HL-60/S4 (cell line): ENCODE data around the gene TMEM94.
"Not testable (repeated sequence)": the region's sequence is repeated elsewhere in the genome, so short reads cannot be mapped to it uniquely, and the experiment has no call there.

Source experiments
- in situ Hi-C: fragments of 300-500 bp; cut with MboI; formaldehyde crosslinking; loops from 2 replicates; pipeline ENCODE4 v1.14.3; 2022; ENCODE audit warnings: low sequenced_read_pairs

The TMEM94 gene

DNA sequence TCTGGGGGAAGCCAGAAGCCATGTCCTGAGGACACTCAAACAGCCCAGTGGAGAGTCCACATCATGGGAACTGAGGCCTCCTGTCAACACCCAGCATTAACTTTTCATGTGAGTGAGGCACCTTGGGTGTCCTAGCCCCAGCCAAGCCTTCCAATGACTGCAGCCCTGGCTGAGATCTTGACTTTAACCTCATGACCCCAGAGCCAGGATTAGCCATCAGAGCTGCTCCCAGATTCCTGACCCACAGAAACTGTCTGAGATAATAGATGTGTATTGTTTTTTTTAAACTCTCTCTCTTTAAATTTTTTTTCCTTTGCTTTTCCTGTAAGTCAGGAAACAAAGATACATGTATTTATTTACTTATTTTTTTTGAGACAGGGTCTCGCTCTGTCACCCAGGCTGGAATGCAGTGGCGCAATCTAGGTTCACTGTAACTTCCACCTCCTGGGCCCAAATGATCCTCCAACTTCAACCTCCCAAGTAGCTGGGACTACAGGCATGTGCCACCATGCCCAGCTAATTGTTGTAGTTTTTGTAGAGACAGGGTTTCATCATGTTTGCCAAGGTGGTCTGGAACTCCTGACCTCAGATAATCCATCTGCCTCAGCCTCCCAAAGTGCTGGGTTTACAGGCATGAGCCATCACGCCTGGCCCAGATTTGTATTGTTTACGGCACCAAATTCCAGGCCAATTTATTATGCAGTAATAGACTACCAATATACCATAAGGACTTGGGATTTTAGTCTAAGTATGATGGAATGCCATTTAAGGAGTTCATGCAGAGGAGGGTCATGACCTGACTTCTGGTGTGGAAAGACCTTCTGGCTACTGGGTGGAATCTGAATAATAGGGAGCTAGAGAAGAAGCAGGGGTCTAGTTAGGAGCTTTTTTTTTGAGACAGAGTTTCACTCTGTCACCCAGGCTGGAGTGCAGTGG, 14.0 kb upstream of the TMEM94 start:
- in situ Hi-C loops = no loop called here

DNA sequence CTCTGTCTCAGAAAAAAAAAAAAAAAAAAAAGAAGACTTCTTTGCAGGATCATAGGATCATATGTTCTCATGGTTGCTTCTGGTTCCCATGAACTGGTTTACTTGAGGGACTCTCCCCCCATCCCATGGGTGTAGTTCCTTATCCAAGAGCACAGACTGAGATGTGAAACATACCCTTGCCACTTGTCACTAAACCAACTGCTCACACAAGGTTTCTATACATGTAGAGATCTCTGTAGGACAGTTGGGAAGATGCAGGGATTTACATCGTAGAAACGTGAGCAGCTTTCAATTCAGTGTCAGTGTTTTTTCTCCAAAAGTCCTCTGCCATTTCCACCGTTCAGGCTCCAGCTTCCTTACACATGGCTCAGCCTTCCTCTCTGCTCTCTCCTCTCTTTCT, 11.1 kb upstream of the TMEM94 start:
- in situ Hi-C loops = no loop called here

DNA sequence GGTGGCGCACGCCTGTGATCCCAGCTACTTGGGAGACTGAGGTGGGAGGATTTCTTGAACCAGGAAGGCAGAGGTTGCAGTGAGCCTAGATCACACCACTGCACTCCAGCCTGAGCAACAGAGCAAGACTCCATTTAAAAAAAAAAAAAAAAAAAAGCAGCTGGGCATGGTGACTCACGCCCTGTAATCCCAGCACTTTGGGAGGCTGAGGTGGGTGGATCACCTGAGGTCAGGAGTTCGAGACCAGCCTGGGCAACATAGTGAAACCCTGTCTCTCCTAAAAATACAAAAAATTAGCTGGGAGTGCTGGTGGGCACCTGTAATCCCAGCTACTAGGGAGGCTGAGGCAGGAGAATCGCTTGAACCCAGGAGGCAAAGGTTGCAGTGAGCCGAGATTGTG, 10.5 kb upstream of the TMEM94 start:
- in situ Hi-C loops = not testable (repeated sequence)

DNA sequence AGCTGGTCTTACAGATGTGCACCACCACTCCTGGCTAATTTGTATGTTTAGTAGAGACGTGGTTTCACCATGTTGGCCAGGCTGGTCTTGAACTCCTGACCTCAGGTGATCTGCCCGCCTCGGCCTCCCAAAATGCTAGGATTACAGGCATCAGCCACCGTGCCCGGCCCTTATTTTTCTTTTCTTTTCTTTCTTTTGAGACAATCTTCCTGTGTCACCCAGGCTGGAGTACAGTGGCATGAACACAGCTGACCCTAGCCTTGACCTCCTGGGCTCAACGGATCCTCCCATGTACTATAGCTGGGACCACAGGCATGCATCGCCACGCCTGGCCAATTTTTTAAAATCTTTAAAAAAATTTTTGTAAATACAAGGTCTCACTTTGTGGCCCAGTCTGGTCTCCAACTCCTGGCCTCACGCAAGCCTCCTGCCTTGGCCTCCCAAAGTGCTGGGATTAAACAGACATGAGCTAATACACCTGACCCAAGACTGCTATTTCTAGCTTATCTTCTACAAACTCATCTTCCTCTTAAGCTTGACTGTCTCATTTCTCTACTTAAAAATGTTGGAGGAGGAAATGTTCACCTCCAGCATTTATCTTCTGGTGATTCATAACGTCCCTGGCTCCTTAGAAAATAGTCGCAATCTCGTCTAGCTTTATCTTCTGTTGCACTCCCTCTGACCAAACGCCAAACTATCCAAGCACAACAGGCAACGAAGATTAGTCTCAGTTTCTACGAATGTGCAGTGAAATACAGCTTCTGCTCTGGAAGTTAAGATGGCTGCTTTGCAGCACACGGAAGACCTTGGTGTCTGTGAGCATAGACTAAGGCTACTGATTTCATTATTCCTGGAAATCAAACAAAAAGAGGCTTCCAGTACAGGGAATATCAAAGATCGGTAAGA, 8.2 kb upstream of the TMEM94 start:
- in situ Hi-C loops = no loop called here

DNA sequence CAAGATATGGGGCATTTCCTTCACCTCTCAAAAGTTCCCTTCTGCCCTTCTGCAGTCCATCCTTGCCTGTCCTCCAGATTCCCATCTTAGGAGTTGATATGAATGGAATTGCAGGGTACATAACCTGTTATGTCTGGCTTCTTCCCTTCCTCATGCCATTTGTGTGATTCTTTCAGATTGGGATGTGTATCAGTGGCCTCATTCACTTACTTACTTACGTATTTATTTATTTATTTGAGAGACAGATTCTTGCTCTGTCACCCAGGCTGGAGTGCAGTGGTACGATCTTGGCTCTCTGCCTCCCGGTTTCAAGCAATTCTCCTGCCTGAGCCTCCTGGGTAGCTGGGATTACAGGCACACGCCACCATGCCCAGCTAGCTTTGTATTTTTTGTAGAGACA, 6.2 kb upstream of the TMEM94 start:
- in situ Hi-C loops = no loop called here

DNA sequence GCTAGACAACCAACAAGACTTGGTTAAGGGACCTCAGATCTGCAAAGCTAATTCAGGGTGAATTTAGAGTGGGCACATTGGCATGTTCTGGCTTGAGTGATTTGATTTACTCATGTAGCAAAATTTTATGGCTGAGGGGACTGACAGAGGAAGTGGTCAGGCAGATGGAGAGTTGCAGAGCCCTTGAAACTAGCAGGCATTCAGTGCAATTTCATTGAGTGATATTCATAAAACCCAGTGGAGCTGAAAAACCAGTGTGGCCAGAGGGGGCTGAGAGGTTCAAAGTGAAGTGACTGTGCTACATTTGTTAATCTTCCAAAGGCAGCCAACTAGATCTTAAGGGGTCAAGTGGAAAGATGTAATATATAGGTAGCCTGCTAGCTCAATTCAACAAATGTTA, 2.2 kb upstream of the TMEM94 start:
- in situ Hi-C loops = no loop called here

DNA sequence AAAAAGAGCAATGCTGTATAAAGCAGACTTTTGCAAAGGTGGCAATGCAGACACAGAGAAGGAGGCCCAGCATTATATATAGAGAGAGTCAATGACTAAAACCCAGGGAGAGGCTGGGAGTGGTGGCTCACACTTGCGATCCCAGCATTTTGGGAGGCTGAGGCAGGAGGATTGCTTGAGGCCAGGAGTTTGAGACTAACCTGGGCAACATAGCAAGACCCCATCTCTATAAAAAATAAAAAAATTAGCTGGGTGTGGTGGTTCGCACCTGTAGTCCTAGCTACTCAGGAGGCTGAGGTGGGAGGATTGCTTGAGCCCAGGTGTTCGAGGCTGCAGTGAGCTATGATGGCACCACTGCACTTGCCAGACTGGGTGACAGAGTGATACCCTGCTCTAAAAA, 1.8 kb upstream of the TMEM94 start:
- in situ Hi-C loops = not testable (repeated sequence)

DNA sequence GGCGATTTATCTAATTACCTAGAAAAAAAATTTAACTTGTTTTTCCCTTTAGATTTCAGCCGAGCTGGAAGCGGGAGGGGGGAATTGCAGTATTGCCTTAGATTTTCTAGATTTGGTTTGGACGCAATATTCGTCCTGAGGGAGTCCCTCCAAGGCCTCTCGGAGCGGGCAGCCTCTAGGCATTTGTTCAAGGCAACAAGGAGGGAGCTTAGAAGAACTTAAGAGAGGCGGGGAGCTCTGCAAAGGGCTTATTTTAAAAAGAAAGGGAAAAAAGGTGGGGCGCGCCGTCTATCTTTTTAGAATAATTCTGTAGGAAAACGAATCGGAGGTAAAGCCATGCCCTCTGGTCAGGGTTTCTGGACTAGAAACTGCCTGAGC, 407 bp upstream of the TMEM94 start:
- in situ Hi-C loops = no loop called here

DNA sequence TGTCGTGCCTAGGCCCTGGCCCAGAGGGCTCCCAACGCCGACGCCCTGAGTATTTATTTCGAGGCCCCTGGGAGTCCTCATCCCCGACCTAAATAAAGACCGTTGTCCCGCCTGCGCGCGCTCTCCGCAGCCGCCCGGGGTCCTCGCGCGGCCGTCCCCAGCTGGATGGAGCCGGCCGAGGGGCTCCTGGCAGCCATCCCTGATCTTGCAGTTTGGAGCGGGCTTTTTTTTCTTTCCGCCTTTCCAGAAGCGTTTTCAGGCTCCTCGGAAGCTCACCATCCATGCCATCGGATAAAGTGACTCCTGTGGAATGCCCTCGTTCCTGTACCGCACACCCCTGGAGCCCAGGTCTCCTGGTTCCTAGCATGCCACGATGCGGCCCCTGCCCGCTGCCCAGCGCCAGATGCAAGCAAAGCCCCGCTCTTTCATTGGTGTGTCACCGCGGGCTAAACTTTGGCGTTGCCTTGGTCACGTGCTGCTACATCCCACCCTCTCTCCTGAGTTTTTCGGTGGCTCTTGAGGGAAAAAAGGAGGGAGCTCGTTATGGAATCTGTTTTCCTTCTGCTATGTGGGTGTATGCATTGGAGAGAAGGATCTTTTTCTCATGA, 716 bp downstream of the TMEM94 start:
- in situ Hi-C loops = no loop called here

DNA sequence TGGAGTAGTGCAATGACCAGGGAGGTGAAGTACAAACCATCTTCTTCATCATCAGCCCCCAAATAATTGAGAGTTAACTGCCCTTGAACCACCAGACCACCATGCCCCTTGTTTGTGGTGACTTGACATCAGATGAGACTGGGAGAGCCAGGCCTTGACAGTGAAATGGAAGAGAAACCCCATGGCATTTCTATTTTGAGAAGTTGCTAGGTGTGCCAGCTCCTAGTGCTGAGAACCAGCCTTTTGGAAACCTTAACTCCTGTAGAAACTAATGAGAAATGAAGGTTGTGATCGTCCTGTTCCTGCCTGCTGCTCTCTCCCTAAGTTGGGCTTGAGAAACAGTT, 2.8 kb downstream of the TMEM94 start:
- in situ Hi-C loops = no loop called here

DNA sequence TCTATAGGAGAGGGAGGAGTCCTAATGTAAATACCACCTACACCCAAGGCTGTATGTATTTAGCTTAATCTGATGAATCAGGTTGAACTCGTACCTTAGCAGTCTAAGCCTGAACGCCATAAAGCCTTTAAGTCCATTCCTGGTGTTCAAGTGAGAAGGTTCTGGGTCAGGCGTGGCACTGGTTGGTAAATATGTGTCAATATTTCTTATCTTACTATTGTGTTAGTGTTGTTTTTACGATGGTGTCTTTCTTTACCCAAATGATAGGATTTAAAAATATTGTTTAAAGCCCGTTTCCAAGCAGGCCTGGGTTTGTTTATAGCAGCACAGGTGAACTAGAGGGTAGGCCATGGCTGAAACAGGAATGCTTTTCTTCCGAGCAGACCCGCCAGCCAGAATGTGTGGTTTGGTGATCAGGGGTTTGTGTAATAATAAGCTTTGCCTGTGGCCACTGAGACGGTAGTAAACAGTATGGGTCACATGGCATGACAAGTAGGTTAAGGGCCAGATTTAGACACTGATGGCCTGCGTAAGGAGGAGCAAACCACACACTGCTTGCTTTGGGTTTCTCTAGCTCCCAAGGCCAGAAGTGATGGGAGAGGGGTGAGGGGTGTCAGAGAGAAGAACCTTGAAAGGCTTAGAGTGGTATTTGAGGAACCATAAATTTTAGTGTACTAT, 3.3 kb downstream of the TMEM94 start:
- in situ Hi-C loops = no loop called here

DNA sequence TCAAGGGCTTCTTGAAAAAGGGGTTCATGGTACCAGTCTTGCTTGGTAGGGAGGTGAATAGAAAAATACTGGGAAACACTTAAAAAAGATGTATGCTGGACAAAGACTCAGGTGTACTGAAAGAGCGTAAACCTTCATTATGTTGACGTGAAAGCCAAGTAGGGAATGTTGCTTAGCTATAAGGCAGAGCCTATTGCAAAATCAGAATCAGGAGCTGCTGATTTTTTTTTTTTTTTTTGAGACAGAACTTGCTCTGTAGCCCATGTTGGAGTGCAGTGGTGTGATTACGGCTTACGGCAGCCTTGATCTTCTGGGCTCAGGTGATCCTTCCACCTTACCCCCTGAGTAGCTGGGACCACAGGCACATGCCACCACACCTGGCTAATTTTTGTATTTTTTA, 3.9 kb downstream of the TMEM94 start:
- in situ Hi-C loops = no loop called here

DNA sequence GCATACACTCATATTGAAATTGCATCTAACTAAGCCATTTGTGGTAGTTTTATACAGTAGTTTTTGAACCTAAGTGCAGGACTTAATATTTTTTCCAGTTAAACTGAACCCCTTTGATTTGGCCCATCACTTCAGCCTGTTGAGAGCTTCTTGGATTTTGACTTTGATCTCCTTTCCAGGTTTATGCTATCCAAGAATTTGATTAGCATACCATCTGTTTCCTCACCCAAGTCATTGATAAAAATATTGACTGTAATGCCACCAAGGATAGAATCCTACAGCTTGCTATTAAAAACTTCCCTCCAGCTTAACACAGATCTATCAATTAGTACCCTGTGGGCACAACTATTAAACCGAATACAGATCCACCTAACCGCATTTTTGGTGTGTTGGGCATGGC, 7.2 kb downstream of the TMEM94 start:
- in situ Hi-C loops = no loop called here

DNA sequence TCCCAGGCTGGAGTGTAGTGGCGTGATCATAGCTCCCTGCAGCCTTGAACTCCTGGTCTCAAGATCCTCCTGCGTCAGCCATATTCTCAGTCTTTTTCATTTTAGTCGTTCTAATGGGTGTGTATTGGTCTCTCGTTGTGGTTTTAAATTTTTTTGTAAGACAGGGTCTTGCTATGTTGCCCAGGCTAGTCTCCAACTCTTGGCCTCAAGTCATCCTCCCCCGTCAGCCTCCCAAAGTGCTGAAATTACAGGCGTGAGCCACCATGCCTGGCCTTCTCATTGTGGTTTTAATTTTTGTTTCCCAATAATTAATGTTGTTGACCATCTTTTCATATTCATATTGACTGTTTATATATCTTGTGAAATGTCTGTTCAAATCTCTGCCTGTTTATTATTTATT, 8.6 kb downstream of the TMEM94 start:
- in situ Hi-C loops = no loop called here

DNA sequence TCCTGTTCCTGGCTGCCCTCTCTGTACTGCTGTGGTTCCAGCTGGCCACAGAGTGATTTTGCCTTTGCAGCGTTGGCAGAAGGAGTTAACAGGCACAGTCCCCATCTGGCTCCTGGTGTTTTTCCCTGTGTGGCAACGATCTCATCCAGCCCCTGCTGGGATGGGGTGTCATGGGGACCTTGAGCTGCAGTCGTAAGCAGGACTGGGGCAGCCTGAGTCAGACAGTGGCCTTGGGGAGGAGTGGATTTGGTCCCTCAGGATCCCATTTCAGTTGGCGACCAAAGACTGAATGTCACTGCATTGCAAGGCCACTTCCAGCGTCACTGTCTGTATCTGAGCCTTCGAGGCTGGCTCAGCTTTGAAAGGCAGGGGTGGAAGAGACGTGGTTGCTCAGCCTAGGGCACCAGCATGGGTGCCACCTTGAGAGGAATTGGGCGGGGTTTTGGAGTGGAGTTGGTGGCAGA, 11.9 kb downstream of the TMEM94 start:
- in situ Hi-C loops = no loop called here

DNA sequence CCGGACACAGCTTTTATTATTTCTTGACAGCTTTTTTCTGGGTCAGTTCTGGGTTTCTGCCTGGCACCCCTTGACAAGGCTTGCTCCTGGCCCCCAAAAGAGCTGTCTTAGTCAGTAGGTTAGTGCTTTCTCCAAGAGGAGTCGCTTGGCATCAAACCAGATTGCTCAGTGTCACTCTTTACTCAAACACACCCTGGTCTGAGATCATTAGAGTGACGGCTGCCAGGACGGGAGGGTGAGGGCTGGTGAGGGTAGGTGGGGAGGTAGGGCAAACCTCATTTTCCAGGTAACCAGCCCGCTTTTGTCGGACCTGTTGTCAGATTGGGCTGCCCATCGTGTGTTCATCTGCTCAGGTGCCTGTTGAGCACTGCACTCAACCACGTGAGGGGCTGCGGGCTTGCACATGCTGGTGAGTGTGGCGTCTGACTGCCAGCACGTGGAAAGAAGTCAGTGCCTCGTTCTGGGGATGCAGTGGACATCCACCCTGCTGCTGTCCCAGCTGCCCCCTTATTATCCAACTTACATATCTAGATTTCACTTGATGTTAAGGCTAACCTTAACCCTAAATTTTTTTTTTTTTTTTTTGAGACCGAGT, 12.4 kb downstream of the TMEM94 start:
- in situ Hi-C loops = no loop called here

DNA sequence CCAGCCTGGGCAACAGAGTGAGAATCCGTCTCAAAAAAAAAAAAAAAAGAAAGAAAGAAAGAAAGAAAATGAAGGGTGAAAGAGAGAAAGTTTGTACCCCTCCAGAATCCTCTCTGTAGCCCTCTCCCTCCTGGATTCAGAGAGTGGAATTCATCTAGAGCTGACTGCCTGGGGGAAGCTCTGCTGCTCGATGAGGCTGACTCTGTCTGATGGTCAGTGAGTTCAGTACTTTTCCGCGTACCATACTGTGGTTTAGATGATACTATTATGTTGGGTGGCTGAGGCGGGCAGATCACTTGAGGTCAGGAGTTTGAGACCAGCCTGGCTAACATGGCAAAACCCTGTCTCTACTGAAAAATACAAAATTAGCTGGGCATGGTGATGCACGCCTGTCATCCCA, 14.8 kb downstream of the TMEM94 start:
- in situ Hi-C loops = no loop called here

DNA sequence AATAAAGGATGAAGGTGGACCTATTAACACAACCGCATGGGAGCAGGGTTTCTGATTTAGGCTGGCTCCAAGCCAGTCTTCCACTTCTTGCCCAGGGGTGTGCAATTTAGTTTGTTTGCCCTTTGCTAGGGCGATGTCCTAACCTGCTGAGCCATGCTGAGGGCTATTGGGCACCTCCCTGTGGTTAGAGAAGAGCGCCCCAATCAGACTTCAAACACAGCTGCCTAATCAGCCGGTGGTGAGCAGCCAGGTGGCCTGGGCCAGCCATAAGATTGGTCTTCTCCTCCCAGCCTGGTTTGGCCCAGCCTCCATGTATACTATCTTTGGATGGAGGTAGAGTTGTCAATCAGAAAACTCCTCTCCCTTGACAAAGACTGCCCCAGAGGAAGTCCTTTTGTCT, 15.7 kb downstream of the TMEM94 start:
- in situ Hi-C loops = no loop called here

DNA sequence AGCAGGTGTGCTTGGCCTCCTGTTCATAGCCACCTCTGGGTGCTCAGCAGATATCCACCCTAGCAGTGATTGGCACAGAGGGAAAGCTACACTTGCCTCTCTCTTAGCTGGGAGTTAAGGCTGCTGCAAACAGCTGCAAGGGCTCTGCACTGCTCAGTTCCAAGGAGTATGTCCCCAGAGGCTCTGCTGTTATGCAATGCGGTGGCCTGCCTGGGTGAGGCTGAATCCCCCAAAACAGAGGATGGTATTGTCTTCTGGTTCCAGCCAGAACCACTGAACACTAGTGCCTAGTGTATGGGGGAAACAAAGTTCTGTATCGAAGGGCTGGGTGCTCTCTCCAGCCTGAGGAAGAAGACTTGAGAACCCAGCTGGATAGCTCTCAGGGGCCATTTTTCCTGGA, 16.8 kb downstream of the TMEM94 start:
- in situ Hi-C loops = no loop called here

DNA sequence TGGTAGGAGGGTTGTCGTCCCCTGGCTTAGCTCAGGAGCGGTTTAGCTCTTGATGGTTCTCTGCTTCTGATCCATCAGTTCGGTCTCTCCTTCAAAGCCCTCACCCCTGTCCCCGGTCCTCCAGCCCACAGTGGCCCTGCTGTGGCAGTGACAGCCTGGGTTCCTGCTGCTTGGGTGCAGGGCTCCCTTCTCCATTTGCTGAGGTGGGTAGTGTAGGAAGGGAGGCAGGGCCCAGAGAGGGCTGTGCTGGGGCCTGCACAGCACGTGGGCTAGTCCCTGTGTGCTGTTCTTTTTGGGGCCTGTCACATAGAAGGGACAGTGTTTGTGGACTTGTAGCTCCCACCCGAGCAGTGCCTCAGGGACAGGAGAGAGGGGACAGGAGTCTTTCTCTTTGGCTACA, 18.3 kb downstream of the TMEM94 start:
- in situ Hi-C loops = no loop called here
